Measurements from ENCODE around the gene MYL12A.
A peak's percentile ranks its signal among the peaks of the same experiment; 100 is the strongest.
"Not testable (repeated sequence)": the region's sequence is repeated elsewhere in the genome, so short reads cannot be mapped to it uniquely, and the experiment has no call there.

Gene MYL12A

GRCh38 chr18:3268306-3268705 is 20.7 kb downstream of the MYL12A start:
- TF ChIP-seq, protein P1, sequence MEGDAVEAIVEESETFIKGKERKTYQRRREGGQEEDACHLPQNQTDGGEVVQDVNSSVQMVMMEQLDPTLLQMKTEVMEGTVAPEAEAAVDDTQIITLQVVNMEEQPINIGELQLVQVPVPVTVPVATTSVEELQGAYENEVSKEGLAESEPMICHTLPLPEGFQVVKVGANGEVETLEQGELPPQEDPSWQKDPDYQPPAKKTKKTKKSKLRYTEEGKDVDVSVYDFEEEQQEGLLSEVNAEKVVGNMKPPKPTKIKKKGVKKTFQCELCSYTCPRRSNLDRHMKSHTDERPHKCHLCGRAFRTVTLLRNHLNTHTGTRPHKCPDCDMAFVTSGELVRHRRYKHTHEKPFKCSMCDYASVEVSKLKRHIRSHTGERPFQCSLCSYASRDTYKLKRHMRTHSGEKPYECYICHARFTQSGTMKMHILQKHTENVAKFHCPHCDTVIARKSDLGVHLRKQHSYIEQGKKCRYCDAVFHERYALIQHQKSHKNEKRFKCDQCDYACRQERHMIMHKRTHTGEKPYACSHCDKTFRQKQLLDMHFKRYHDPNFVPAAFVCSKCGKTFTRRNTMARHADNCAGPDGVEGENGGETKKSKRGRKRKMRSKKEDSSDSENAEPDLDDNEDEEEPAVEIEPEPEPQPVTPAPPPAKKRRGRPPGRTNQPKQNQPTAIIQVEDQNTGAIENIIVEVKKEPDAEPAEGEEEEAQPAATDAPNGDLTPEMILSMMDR (IDR thresholded peaks at IDR 0.05; ENCODE audit: extremely low read depth, insufficient read depth, missing control alignments) = no peak
- DNase-seq (ENCODE audit: low spot score) = no peak
- in situ Hi-C loops (cut with MboI; ENCODE audit: low pct_unique_long_range_greater_than_20kb, low sequenced_read_pairs, unreplicated experiment) = no loop called here

- in situ Hi-C loops (cut with MboI; ENCODE audit: low pct_unique_long_range_greater_than_20kb, low sequenced_read_pairs, unreplicated experiment) = no loop called here
- TF ChIP-seq, protein P1 (IDR thresholded peaks at IDR 0.05; ENCODE audit: extremely low read depth, insufficient read depth, missing control alignments) = no peak
- no peak for DNase-seq (ENCODE audit: low spot score)
Measured at GRCh38 chr18:3269241-3269913, 21.8 kb downstream of the MYL12A start.

- TF ChIP-seq, protein P1 (IDR thresholded peaks at IDR 0.05; ENCODE audit: extremely low read depth, insufficient read depth, missing control alignments) = no peak
- DNase-seq (ENCODE audit: low spot score) = no peak
- in situ Hi-C loops (cut with MboI; ENCODE audit: low pct_unique_long_range_greater_than_20kb, low sequenced_read_pairs, unreplicated experiment) = no loop called here
Measured at GRCh38 chr18:3269914-3270299, 22.3 kb downstream of the MYL12A start.

- in situ Hi-C loops (cut with MboI; ENCODE audit: low pct_unique_long_range_greater_than_20kb, low sequenced_read_pairs, unreplicated experiment) = no loop called here
- TF ChIP-seq, protein P1 (IDR thresholded peaks at IDR 0.05; ENCODE audit: extremely low read depth, insufficient read depth, missing control alignments) = no peak
- no peak for DNase-seq (ENCODE audit: low spot score)
Measured at GRCh38 chr18:3273042-3273441, 25.4 kb downstream of the MYL12A start.

DNA sequence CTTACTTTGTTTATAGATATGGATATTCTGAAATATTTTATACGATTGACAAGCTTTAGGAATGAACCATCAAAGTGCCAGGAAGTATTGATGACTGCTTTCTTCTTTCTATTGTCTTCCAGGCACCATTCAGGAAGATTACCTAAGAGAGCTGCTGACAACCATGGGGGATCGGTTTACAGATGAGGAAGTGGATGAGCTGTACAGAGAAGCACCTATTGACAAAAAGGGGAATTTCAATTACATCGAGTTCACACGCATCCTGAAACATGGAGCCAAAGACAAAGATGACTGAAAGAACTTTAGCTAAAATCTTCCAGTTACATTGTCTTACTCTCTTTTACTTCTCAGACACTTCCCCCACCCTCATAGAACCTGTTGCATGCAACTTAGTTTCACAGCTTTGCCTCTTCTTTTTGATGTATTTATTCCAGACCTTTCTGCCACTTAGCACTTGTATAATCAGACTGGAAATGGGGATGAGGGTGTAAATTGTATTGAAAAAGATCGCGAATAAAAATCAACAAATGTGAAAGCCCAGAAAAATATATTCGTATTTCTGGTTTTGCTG is 30.1 kb downstream of the MYL12A start:
- in situ Hi-C loops (cut with MboI; ENCODE audit: low pct_unique_long_range_greater_than_20kb, low sequenced_read_pairs, unreplicated experiment) = loop anchor here (5.0 kb wide), 1 partner anchor 310 kb away; no protein-coding TSS in a partner anchor

GRCh38 chr18:3279201-3280185 is 31.9 kb downstream of the MYL12A start:
- TF ChIP-seq, protein P1 (IDR thresholded peaks at IDR 0.05; ENCODE audit: extremely low read depth, insufficient read depth, missing control alignments) = no peak
- peak; percentile 42 for DNase-seq (ENCODE audit: low spot score)

More for the DNA sequence above, 30.1 kb downstream of the MYL12A start:
- not testable (repeated sequence) for DNase-seq (ENCODE audit: low spot score)

More at GRCh38 chr18:3279201-3280185, 31.9 kb downstream of the MYL12A start:
- in situ Hi-C loops (cut with MboI; ENCODE audit: low pct_unique_long_range_greater_than_20kb, low sequenced_read_pairs, unreplicated experiment) = loop anchor here (5.0 to 10.0 kb wide), 3 partner anchors 175 to 388 kb away; partner anchors contain the start of gene TGIF1
